OCI-LY1 (cell line): Measurements from ENCODE around the gene NACC2.

ENCODE experiments used
- CTCF ChIP-seq: fragments of 200-600 bp; sonication (generic), shearing (Covaris generic); IDR thresholded peaks from 2 replicates; pipeline ENCODE4 v1.5.1; 2017; ENCODE audit warnings: mild to moderate bottlenecking, antibody characterized with exemption, low read length, moderate library complexity, mixed read lengths
- EZH2 ChIP-seq: fragments of 200-600 bp; sonication (generic), shearing (Covaris generic); IDR thresholded peaks from 2 replicates; pipeline ENCODE4 v1.8.0; 2017; ENCODE audit warnings: borderline replicate concordance, mixed run types, mild to moderate bottlenecking, antibody characterized with exemption, low read length, moderate library complexity, mixed read lengths

GRCh38 chr9:136028760-136029470 lies 66.2 kb downstream of the NACC2 start:
- TF ChIP-seq CTCF (no peak), EZH2 (no peak)
